ENCODE measurements around the gene TNMD.

GRCh38 chrX:100599456-100599855 lies 14.7 kb downstream of the TNMD start:
- TF ChIP-seq CBX3 (IDR thresholded peaks at IDR 0.05; ENCODE audit: low read depth) (no peak), POLR2A (IDR thresholded peaks at IDR 0.05; ENCODE audit: borderline replicate concordance, extremely low read depth, insufficient read depth, insufficient read length) (no peak), CTCF (IDR thresholded peaks at IDR 0.05 in 2 of 3, conservative IDR thresholded peaks at IDR 0.05 in 1 of 3; ENCODE audit: borderline replicate concordance in 1 of 3, insufficient read depth in 1 of 3, low read depth in 2 of 3, low read length in 2 of 3) (no peak), REST (IDR thresholded peaks at IDR 0.05; ENCODE audit: low read depth) (no peak), SIN3A (IDR thresholded peaks at IDR 0.05; ENCODE audit: low read depth) (no peak), ZNF274 (IDR thresholded peaks at IDR 0.05; ENCODE audit: low read depth, low read length) (no peak), ZBTB33 (IDR thresholded peaks at IDR 0.05; ENCODE audit: extremely low read depth, insufficient replicate concordance, low read length) (no peak), YY1 (IDR thresholded peaks at IDR 0.05; ENCODE audit: extremely low read depth, insufficient replicate concordance, low read depth, low read length) (no peak), ZFX (IDR thresholded peaks at IDR 0.05) (no peak), JUND (IDR thresholded peaks at IDR 0.05) (no peak)
